HEK293 (cell line): Measurements from ENCODE around the gene KLHL25.

Experiments
- CTCF ChIA-PET: fragments of 350-600 bp; formaldehyde crosslinking; extraction: SDS; loops from one replicate; lab custom pipeline; 2021; ENCODE audit warnings: antibody characterized with exemption; lab: Yijun Ruan, JAX
- POLR2A ChIA-PET: fragments of 300-600 bp; formaldehyde crosslinking; extraction: SDS; loops from one replicate; lab custom pipeline; 2020; ENCODE audit warnings: antibody characterized with exemption, inconsistent platforms; lab: Yijun Ruan, JAX
- H3K27ac ChIP-seq: fragments of 200-500 bp; sonication (Bioruptor generic); 2 replicates; pipeline ENCODE4 v1.5.1; 2014; ENCODE audit warnings: low read depth, low read length, control low read depth, inconsistent platforms; ENCODE audit errors: extremely low read depth
- H3K36me3 ChIP-seq, 2 experiments: fragments of 200-500 bp in 1 of 2; sonication (Bioruptor generic) in 1 of 2; 1 replicate in 1 of 2; 2 replicates in 1 of 2; pipeline ENCODE4 v1.5.1; 2014 to 2017; ENCODE audit warnings: inconsistent platforms in 2 of 2, low read length in 2 of 2; ENCODE audit not compliant: control insufficient read depth in 2 of 2, insufficient read depth in 1 of 2
- H3K4me1 ChIP-seq: fragments of 200-500 bp; sonication (Bioruptor generic); 2 replicates; pipeline ENCODE4 v1.5.1; 2014; ENCODE audit warnings: mild to moderate bottlenecking, low read length, inconsistent platforms; ENCODE audit not compliant: control insufficient read depth, insufficient read depth
- H3K4me3 ChIP-seq: 2 replicates; pipeline ENCODE4 v1.5.1; 2011; ENCODE audit warnings: low read depth, mild to moderate bottlenecking, control low read depth, low read length, moderate library complexity
- H3K9me3 ChIP-seq: fragments of 200-500 bp; sonication (Bioruptor generic); 2 replicates; pipeline ENCODE4 v1.5.1; 2014; ENCODE audit warnings: low read depth, low read length, inconsistent platforms; ENCODE audit not compliant: control insufficient read depth, insufficient read depth
- TCF7L2 ChIP-seq: IDR thresholded peaks from 2 replicates; pipeline ENCODE4 v1.6.1; 2011; ENCODE audit warnings: low read depth, mild to moderate bottlenecking, inconsistent platforms, low read length, moderate library complexity, borderline replicate concordance
- WT1 ChIP-seq: fragments of 450-650 bp; formaldehyde crosslinking; IDR thresholded peaks from 2 replicates; pipeline ENCODE4 v1.5.1; 2016; ENCODE audit warnings: missing biosample characterization, missing genetic modification characterization
- ZBTB17 ChIP-seq: fragments of 450-650 bp; formaldehyde crosslinking; IDR thresholded peaks from 2 replicates; pipeline ENCODE4 v1.5.1; 2016; ENCODE audit warnings: missing biosample characterization, missing genetic modification characterization
- ZBTB21 ChIP-seq: fragments of 450-650 bp; formaldehyde crosslinking; IDR thresholded peaks from 2 replicates; pipeline ENCODE4 v1.5.1; 2017; ENCODE audit warnings: missing biosample characterization, missing genetic modification characterization
- ZNF10 ChIP-seq: fragments of 450-650 bp; formaldehyde crosslinking; IDR thresholded peaks from 2 replicates; pipeline ENCODE4 v1.5.1; 2017; ENCODE audit warnings: missing biosample characterization, missing genetic modification characterization
- ZNF114 ChIP-seq: fragments of 450-650 bp; formaldehyde crosslinking; IDR thresholded peaks from 2 replicates; pipeline ENCODE4 v1.5.0; 2017; ENCODE audit warnings: missing biosample characterization, missing genetic modification characterization
- ZNF121 ChIP-seq: fragments of 450-650 bp; formaldehyde crosslinking; IDR thresholded peaks from 2 replicates; pipeline ENCODE4 v1.5.1; 2016; ENCODE audit warnings: missing biosample characterization, missing genetic modification characterization
- ZNF140 ChIP-seq: fragments of 450-650 bp; formaldehyde crosslinking; IDR thresholded peaks from 2 replicates; pipeline ENCODE4 v1.5.1; 2016; ENCODE audit warnings: missing biosample characterization, missing genetic modification characterization
- ZNF146 ChIP-seq: fragments of 450-650 bp; formaldehyde crosslinking; IDR thresholded peaks from 2 replicates; pipeline ENCODE4 v1.5.1; 2016; ENCODE audit warnings: missing biosample characterization, missing genetic modification characterization
- ZNF221 ChIP-seq: fragments of 450-650 bp; formaldehyde crosslinking; IDR thresholded peaks from 2 replicates; pipeline ENCODE4 v1.5.1; 2017; ENCODE audit warnings: missing biosample characterization, missing genetic modification characterization, borderline replicate concordance
- ZNF24 ChIP-seq: fragments of 450-650 bp; formaldehyde crosslinking; IDR thresholded peaks from 2 replicates; pipeline ENCODE4 v1.5.1; 2016; ENCODE audit warnings: missing biosample characterization, missing genetic modification characterization
- ZNF248 ChIP-seq: fragments of 450-650 bp; formaldehyde crosslinking; IDR thresholded peaks from 2 replicates; pipeline ENCODE4 v1.5.1; 2017; ENCODE audit warnings: missing biosample characterization, missing genetic modification characterization
- ZNF335 ChIP-seq: fragments of 450-650 bp; formaldehyde crosslinking; conservative IDR thresholded peaks from 2 replicates; pipeline ENCODE4 v1.5.1; 2016; ENCODE audit warnings: missing biosample characterization, missing genetic modification characterization
- ZNF354C ChIP-seq: fragments of 450-650 bp; formaldehyde crosslinking; IDR thresholded peaks from 2 replicates; pipeline ENCODE4 v1.5.1; 2016; ENCODE audit warnings: missing biosample characterization, missing genetic modification characterization, low read depth, borderline replicate concordance
- ZNF426 ChIP-seq: fragments of 450-650 bp; formaldehyde crosslinking; IDR thresholded peaks from 2 replicates; pipeline ENCODE4 v1.5.1; 2017; ENCODE audit warnings: missing biosample characterization, missing genetic modification characterization, mild to moderate bottlenecking, inconsistent platforms, moderate library complexity
- ZNF514 ChIP-seq: fragments of 450-650 bp; formaldehyde crosslinking; IDR thresholded peaks from 2 replicates; pipeline ENCODE4 v1.5.1; 2016; ENCODE audit warnings: missing biosample characterization, missing genetic modification characterization
- ZNF521 ChIP-seq: fragments of 450-650 bp; formaldehyde crosslinking; IDR thresholded peaks from 2 replicates; pipeline ENCODE4 v1.5.1; 2017; ENCODE audit warnings: missing biosample characterization, mild to moderate bottlenecking, missing genetic modification characterization
- ZNF585B ChIP-seq: fragments of 450-650 bp; formaldehyde crosslinking; IDR thresholded peaks from 2 replicates; pipeline ENCODE4 v1.5.1; 2016; ENCODE audit warnings: missing biosample characterization, missing genetic modification characterization
- ZNF624 ChIP-seq: fragments of 450-650 bp; formaldehyde crosslinking; IDR thresholded peaks from 2 replicates; pipeline ENCODE4 v1.5.1; 2017; ENCODE audit warnings: missing biosample characterization, missing genetic modification characterization
- TF ChIP-seq, protein P1 (sequence below): fragments of 450-650 bp; formaldehyde crosslinking; IDR thresholded peaks from 2 replicates; pipeline ENCODE4 v1.5.1; 2016; ENCODE audit warnings: missing biosample characterization, missing genetic modification characterization
- TF ChIP-seq, protein P2 (sequence below): fragments of 450-650 bp; formaldehyde crosslinking; IDR thresholded peaks from 2 replicates; pipeline ENCODE4 v1.5.1; 2016; ENCODE audit warnings: missing biosample characterization, missing genetic modification characterization, low read depth
- TF ChIP-seq, protein P3 (sequence below): fragments of 450-650 bp; formaldehyde crosslinking; IDR thresholded peaks from 2 replicates; pipeline ENCODE4 v1.5.1; 2017; ENCODE audit warnings: missing biosample characterization, missing genetic modification characterization
- TF ChIP-seq, protein P4 (sequence below): fragments of 450-650 bp; formaldehyde crosslinking; IDR thresholded peaks from 2 replicates; pipeline ENCODE4 v1.5.1; 2016; ENCODE audit warnings: missing biosample characterization, missing genetic modification characterization

KLHL25 gene

DNA sequence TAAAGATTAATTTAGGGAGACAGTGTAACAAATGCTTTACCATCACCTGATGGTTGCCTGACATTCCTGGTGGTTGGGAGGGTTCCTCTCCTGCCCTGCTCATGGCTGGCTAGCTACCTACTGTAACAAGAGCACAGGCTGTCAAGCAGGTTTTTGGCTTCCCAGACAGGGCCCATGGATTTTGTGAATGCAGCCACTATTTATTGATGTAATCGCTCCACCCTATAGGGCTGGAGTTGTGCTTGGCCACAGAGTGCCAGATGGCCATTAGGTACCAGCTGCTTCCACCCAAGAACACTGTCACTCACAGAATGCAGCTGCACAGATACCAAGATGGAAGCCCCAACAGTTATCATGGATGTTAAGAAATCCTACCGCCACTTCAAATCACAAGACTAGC lies 31.0 kb upstream of the KLHL25 start:
- H3K9me3 ChIP-seq = no peaks in the 10 kb centered on the region
- no peak overlapping the region for H3K4me3 ChIP-seq
- ChIA-PET CTCF (interaction anchor here (0.6 to 3.5 kb wide), 4 partner anchors 9 to 96 kb away, joined by 3 to 17 read pairs (median 4); no protein-coding TSS in a partner anchor), POLR2A (interaction anchor here (1.2 kb wide), 1 partner anchor 31 kb away, joined by 3 read pairs; the partner anchor contains the start of gene KLHL25)
- H3K36me3 ChIP-seq = no peaks in the 10 kb centered on the region
- TF ChIP-seq ZNF521 (tag by site-specific recombination) (no peak), ZNF10 (tag by site-specific recombination) (0 out of 2 replicates have a peak, but pooled peaks have one; percentile 27)
- no peak overlapping the region for H3K27ac ChIP-seq
- no peaks in the 10 kb centered on the region for H3K4me1 ChIP-seq

DNA sequence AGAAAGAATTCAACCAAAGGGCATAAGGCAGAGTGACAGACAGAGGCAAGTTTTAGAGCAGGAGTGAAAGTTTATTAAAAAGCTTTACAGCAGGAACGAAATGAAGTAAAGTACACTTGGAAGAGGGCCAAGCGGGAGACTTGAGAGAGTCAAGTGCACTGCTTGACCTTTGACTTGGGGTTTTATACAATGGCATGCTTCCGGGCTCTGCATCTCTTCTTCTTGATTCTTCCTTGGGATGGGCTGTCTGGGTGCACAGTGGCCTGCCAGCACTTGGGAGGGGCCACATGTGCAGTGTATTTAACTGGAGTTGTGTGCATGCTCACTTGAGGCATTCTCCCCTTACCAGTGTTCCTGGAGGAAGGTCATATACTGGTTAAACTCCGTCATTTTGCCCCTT lies 30.4 kb upstream of the KLHL25 start:
- H3K27ac ChIP-seq = no peak overlapping the region
- CTCF ChIA-PET = interaction anchor here (0.6 to 3.5 kb wide), 4 partner anchors 10 to 837 kb away, joined by 3 to 17 read pairs (median 3); no protein-coding TSS in a partner anchor
- H3K9me3 ChIP-seq = no peaks in the 10 kb centered on the region
- H3K4me3 ChIP-seq = no peak overlapping the region
- TF ChIP-seq ZNF514 (tag by site-specific recombination) (no peak), ZNF248 (tag by site-specific recombination) (no peak), TCF7L2 (no peak), ZNF121 (no peak), ZNF24 (tag by site-specific recombination) (no peak)
- no peaks in the 10 kb centered on the region for H3K36me3 ChIP-seq
- POLR2A ChIA-PET = interaction anchor here (1.2 kb wide), 1 partner anchor 30 kb away, joined by 3 read pairs; the partner anchor contains the start of gene KLHL25
- H3K4me1 ChIP-seq = no peaks in the 10 kb centered on the region

DNA sequence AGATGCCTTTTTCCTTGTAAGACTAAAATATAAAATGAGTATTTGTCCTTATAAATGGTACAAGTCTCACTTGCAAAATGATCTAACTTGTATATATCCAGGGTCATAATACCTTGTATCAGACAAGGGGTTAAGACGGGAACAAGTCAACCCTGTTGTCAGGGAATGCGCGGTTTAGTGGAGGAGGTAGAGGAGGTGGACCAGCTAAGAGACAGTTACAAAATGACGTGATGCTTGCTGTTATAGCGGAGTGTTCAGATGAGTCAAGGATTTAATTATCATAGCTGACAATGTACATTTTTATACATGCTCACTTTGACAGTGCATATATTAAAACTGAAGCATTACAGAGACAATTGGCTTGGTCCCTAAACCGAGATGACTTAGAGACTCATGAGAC lies 26.8 kb upstream of the KLHL25 start:
- CTCF ChIA-PET = interaction anchor here (1.1 to 2.1 kb wide), 3 partner anchors 9 to 19 kb away, joined by 4 to 8 read pairs (median 8); no protein-coding TSS in a partner anchor
- no peak overlapping the region for H3K4me3 ChIP-seq
- no peak overlapping the region for H3K27ac ChIP-seq
- H3K36me3 ChIP-seq = no peaks in the 10 kb centered on the region
- H3K4me1 ChIP-seq = no peaks in the 10 kb centered on the region
- TF ChIP-seq ZNF624 (tag by site-specific recombination) (no peak), ZBTB17 (tag by site-specific recombination) (no peak), WT1 (no peak), ZNF335 (tag by site-specific recombination) (no peak), ZNF521 (tag by site-specific recombination) (no peak), ZBTB21 (tag by site-specific recombination) (no peak), ZNF354C (tag by site-specific recombination) (no peak), ZNF221 (tag by site-specific recombination) (no peak), ZNF146 (tag by site-specific recombination) (no peak)
- TF ChIP-seq, protein P1, sequence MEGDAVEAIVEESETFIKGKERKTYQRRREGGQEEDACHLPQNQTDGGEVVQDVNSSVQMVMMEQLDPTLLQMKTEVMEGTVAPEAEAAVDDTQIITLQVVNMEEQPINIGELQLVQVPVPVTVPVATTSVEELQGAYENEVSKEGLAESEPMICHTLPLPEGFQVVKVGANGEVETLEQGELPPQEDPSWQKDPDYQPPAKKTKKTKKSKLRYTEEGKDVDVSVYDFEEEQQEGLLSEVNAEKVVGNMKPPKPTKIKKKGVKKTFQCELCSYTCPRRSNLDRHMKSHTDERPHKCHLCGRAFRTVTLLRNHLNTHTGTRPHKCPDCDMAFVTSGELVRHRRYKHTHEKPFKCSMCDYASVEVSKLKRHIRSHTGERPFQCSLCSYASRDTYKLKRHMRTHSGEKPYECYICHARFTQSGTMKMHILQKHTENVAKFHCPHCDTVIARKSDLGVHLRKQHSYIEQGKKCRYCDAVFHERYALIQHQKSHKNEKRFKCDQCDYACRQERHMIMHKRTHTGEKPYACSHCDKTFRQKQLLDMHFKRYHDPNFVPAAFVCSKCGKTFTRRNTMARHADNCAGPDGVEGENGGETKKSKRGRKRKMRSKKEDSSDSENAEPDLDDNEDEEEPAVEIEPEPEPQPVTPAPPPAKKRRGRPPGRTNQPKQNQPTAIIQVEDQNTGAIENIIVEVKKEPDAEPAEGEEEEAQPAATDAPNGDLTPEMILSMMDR (tag by site-specific recombination) = no peak
- no peaks in the 10 kb centered on the region for H3K9me3 ChIP-seq
- POLR2A ChIA-PET = no interaction called here

DNA sequence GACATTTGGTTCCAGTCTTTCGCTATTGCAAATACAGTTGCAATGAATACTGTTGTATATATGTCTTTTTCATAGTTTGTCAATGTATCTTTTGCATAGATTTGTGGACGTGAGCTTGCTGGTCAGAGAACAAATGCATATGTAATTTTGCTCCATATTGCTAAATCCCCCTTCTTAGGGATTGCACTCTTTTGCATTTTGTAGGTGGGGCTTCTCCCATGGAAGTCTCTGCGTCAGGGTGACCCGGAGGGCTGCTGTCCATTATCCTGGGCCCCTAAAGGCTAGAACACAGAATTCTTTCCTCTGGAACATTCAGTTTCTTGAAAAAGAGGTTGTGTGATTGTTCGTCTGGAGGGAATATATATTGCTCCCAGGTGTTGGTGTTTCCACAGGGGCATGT lies 25.2 kb upstream of the KLHL25 start:
- CTCF ChIA-PET = interaction anchor here (0.7 to 1.9 kb wide), 4 partner anchors 11 to 1150 kb away, joined by 3 to 8 read pairs (median 4); no protein-coding TSS in a partner anchor
- no peaks in the 10 kb centered on the region for H3K4me1 ChIP-seq
- no peaks in the 10 kb centered on the region for H3K9me3 ChIP-seq
- POLR2A ChIA-PET = no interaction called here
- H3K4me3 ChIP-seq = no peak overlapping the region
- H3K27ac ChIP-seq = no peak overlapping the region
- H3K36me3 ChIP-seq = no peaks in the 10 kb centered on the region
- TF ChIP-seq, protein P2, sequence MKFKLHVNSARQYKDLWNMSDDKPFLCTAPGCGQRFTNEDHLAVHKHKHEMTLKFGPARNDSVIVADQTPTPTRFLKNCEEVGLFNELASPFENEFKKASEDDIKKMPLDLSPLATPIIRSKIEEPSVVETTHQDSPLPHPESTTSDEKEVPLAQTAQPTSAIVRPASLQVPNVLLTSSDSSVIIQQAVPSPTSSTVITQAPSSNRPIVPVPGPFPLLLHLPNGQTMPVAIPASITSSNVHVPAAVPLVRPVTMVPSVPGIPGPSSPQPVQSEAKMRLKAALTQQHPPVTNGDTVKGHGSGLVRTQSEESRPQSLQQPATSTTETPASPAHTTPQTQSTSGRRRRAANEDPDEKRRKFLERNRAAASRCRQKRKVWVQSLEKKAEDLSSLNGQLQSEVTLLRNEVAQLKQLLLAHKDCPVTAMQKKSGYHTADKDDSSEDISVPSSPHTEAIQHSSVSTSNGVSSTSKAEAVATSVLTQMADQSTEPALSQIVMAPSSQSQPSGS (tag by site-specific recombination) = no peak
- TF ChIP-seq ZNF114 (tag by site-specific recombination) = no peak
- TF ChIP-seq, protein P3, sequence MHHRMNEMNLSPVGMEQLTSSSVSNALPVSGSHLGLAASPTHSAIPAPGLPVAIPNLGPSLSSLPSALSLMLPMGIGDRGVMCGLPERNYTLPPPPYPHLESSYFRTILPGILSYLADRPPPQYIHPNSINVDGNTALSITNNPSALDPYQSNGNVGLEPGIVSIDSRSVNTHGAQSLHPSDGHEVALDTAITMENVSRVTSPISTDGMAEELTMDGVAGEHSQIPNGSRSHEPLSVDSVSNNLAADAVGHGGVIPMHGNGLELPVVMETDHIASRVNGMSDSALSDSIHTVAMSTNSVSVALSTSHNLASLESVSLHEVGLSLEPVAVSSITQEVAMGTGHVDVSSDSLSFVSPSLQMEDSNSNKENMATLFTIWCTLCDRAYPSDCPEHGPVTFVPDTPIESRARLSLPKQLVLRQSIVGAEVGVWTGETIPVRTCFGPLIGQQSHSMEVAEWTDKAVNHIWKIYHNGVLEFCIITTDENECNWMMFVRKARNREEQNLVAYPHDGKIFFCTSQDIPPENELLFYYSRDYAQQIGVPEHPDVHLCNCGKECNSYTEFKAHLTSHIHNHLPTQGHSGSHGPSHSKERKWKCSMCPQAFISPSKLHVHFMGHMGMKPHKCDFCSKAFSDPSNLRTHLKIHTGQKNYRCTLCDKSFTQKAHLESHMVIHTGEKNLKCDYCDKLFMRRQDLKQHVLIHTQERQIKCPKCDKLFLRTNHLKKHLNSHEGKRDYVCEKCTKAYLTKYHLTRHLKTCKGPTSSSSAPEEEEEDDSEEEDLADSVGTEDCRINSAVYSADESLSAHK (tag by site-specific recombination) = no peak
- TF ChIP-seq, protein P4, sequence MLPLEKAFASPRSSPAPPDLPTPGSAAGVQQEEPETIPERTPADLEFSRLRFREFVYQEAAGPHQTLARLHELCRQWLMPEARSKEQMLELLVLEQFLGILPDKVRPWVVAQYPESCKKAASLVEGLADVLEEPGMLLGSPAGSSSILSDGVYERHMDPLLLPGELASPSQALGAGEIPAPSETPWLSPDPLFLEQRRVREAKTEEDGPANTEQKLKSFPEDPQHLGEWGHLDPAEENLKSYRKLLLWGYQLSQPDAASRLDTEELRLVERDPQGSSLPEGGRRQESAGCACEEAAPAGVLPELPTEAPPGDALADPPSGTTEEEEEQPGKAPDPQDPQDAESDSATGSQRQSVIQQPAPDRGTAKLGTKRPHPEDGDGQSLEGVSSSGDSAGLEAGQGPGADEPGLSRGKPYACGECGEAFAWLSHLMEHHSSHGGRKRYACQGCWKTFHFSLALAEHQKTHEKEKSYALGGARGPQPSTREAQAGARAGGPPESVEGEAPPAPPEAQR (tag by site-specific recombination) = no peak
- no peak for TF ChIP-seq ZNF585B
- TF ChIP-seq ZNF426 (tag by site-specific recombination) = no peak
- no peak for TF ChIP-seq ZNF140 (tag by site-specific recombination)
